HepG2 (cell line): ENCODE results near the gene MRPL37. TPM values are rescaled to one million over a fixed set of nuclear protein-coding genes. Genes with fewer than 3 reads are reported as not detected.

ENCODE experiments used
- ATAC-seq: fragments of 200-7000 bp; cut with Tn5 transposase; 3 replicates; pipeline ENCODE4 v1.9.1; 2020; ENCODE audit warnings: mild to moderate bottlenecking, moderate library complexity
- BruUV-seq: library from RNA; stranded (reverse); fragments of 400-500 nt; replicated peaks from 2 replicates; lab custom pipeline; 2021; lab: Mats Ljungman, UMichigan
- CTCF ChIA-PET: fragments of 300-600 bp; formaldehyde crosslinking; extraction: SDS; loops from one replicate; lab custom pipeline; 2021; ENCODE audit warnings: low total read pairs, inconsistent platforms, low intra/inter-chr PET ratio; lab: Yijun Ruan, JAX
- POLR2A ChIA-PET: fragments of 350-600 bp; sonication (Branson Sonifier 250); formaldehyde crosslinking; loops from one replicate; lab custom pipeline; 2020; ENCODE audit warnings: antibody characterized with exemption, inconsistent platforms; lab: Yijun Ruan, JAX
- DNase-seq: peaks from one replicate; pipeline ENCODE4 v3.0.0-alpha.2; 2015; ENCODE audit warnings: low spot score
- FAIRE-seq: peaks from 3 replicates; lab custom pipeline; 2011; peaks lifted over from hg19 to GRCh38; lab: Jason Lieb, UNC
- H2AFZ ChIP-seq: one replicate; pipeline ENCODE4 v1.6.1; 2011; ENCODE audit warnings: low read length, inconsistent platforms
- H3K27ac ChIP-seq: fragments of 300-600 bp; 3 replicates; pipeline ENCODE4 v1.8.0; 2011; ENCODE audit warnings: mixed run types, mild to moderate bottlenecking, mixed read lengths, low read length, inconsistent platforms; ENCODE audit not compliant: insufficient read depth; ENCODE audit errors: extremely low read length
- H3K27me3 ChIP-seq, 2 experiments: fragments of 200-600 bp in 1 of 2; 2 replicates in 1 of 2; 3 replicates in 1 of 2; pipeline versions ENCODE4 v1.6.0 to v1.8.0; 2011; ENCODE audit warnings: low read length in 2 of 2, mild to moderate bottlenecking in 2 of 2, moderate library complexity in 2 of 2, inconsistent platforms in 1 of 2; ENCODE audit not compliant: insufficient read depth in 2 of 2, control insufficient read depth in 1 of 2
- H3K36me3 ChIP-seq, 2 experiments: fragments of 200-600 bp in 1 of 2; replicated peaks in 1 of 2; 2 replicates in 1 of 2; 3 replicates in 1 of 2; pipeline versions ENCODE4 v1.5.1 to v1.8.0; 2011; ENCODE audit warnings: low read length in 2 of 2, inconsistent platforms in 1 of 2; ENCODE audit not compliant: insufficient read depth in 2 of 2, control insufficient read depth in 1 of 2
- H3K4me1 ChIP-seq: 2 replicates; pipeline ENCODE4 v1.5.1; 2012; ENCODE audit warnings: low read length, inconsistent platforms; ENCODE audit not compliant: insufficient read depth
- H3K4me2 ChIP-seq: 2 replicates; pipeline ENCODE4 v1.6.0; 2011; ENCODE audit warnings: low read depth, low read length, inconsistent platforms
- H3K4me3 ChIP-seq, 3 experiments: fragments of 200-600 bp in 1 of 3; sonication (generic), shearing (Covaris generic) in 1 of 3; replicated peaks in 1 of 3; 2 replicates each; pipeline ENCODE4 v1.5.1; 2011 to 2016; ENCODE audit warnings: low read length in 3 of 3, inconsistent platforms in 2 of 3, low read depth in 2 of 3, mild to moderate bottlenecking in 2 of 3, control low read depth in 1 of 3, mixed read lengths in 1 of 3; ENCODE audit not compliant: insufficient read depth in 1 of 3
- H3K79me2 ChIP-seq: one replicate; pipeline ENCODE4 v1.6.1; 2011; ENCODE audit warnings: low read length, inconsistent platforms; ENCODE audit not compliant: insufficient read depth
- H3K9ac ChIP-seq: 2 replicates; pipeline ENCODE4 v1.6.0; 2011; ENCODE audit warnings: mild to moderate bottlenecking, low read depth, low read length, inconsistent platforms; ENCODE audit not compliant: insufficient read depth
- H3K9me3 ChIP-seq: 2 replicates; pipeline ENCODE4 v1.5.1; 2012; ENCODE audit warnings: mild to moderate bottlenecking, low read length
- H4K20me1 ChIP-seq: 2 replicates; pipeline ENCODE4 v1.6.0; 2011; ENCODE audit warnings: inconsistent platforms, mild to moderate bottlenecking, low read length, moderate library complexity; ENCODE audit not compliant: insufficient read depth
- MATR3 ChIP-seq: sonication (generic); formaldehyde crosslinking; IDR thresholded peaks from 2 replicates; pipeline ENCODE4 v1.4.0; 2020; ENCODE audit warnings: missing genetic modification reagents
- MTA1 ChIP-seq: sonication (generic); formaldehyde crosslinking; IDR thresholded peaks from 2 replicates; pipeline ENCODE4 v1.4.0; 2020; ENCODE audit warnings: missing genetic modification reagents, mild to moderate bottlenecking, borderline replicate concordance
- SIX4 ChIP-seq: sonication (generic); formaldehyde crosslinking; IDR thresholded peaks from 2 replicates; pipeline ENCODE4 v1.4.0; 2020; ENCODE audit warnings: missing genetic modification reagents
- SP2 ChIP-seq: sonication (generic); formaldehyde crosslinking; IDR thresholded peaks from 2 replicates; pipeline ENCODE4 v1.5.1; 2020; ENCODE audit warnings: mild to moderate bottlenecking, missing genetic modification reagents
- ZNF563 ChIP-seq: sonication (generic); formaldehyde crosslinking; IDR thresholded peaks from 2 replicates; pipeline ENCODE4 v1.8.0; 2022; ENCODE audit warnings: mild to moderate bottlenecking, moderate library complexity, missing genetic modification reagents
- ZNF780A ChIP-seq: sonication (generic); formaldehyde crosslinking; IDR thresholded peaks from 2 replicates; pipeline ENCODE4 v1.8.0; 2022; ENCODE audit warnings: mild to moderate bottlenecking, missing genetic modification reagents, moderate library complexity
- ZSCAN12 ChIP-seq: sonication (generic); formaldehyde crosslinking; IDR thresholded peaks from 2 replicates; pipeline ENCODE4 v1.9.0; 2021; ENCODE audit warnings: mild to moderate bottlenecking, missing genetic modification reagents
- WGBS: methylation state at CpG from one replicate; pipeline ENCODE4 v1.1.6; 2017; ENCODE audit warnings: low lambda C conversion rate; 5-methylcytosine and 5-hydroxymethylcytosine counted together
- in situ Hi-C: cut with HindIII; loops from 2 replicates; pipeline ENCODE4 v1.10.0; 2017; ENCODE audit warnings: low pct_unique_long_range_greater_than_20kb; ENCODE audit not compliant: extremely low pct_ligation_motif_present
- intact Hi-C: fragments of 100-400 bp; cut with micrococcal nuclease; formaldehyde crosslinking; loops from one replicate; pipeline ENCODE4 v1.10.0; 2022; ENCODE audit not compliant: unreplicated experiment
- polyA plus RNA-seq, 8 experiments: library from polyadenylated mRNA; depleted of rRNA in 3 of 8; stranded (reverse) in 7 of 8; unstranded in 1 of 8; fragments of >200 nt; fragmentation: Illumina TruSeq in 4 of 8; extraction: Trizol in 4 of 8; gene quantifications; 2 replicates each; pipeline versions ENCODE4 v1.2.1 to v1.2.3, GENCODE V29; 2011 to 2016; ENCODE audit warnings: low read depth in 4 of 8, missing spikeins in 1 of 8, mixed read lengths in 1 of 8; ENCODE audit not compliant: insufficient read depth in 1 of 8
- total RNA-seq, 5 experiments: library from RNA; depleted of rRNA; stranded (reverse); fragments of >200 nt; fragmentation: Illumina TruSeq; extraction: Trizol; gene quantifications; 2 replicates each; pipeline ENCODE4 v1.2.3, GENCODE V29; 2016; ENCODE audit warnings: low read depth in 1 of 5
- TF ChIP-seq, protein P1 (sequence below): sonication (generic); formaldehyde crosslinking; IDR thresholded peaks from 2 replicates; pipeline ENCODE4 v1.5.1; 2020; ENCODE audit warnings: missing genetic modification reagents, mild to moderate bottlenecking, borderline replicate concordance
- TF ChIP-seq, protein P2 (sequence below): sonication (generic); formaldehyde crosslinking; IDR thresholded peaks from 2 replicates; pipeline ENCODE4 v1.5.1; 2020; ENCODE audit warnings: missing genetic modification reagents, mild to moderate bottlenecking, borderline replicate concordance

MRPL37 gene
- total and polyA plus RNA-seq, 2 of the 13 experiments (the other 11 are each of a cell fraction or from before 2014, with no cell fraction given), result 31.7 to 127 TPM

DNA sequence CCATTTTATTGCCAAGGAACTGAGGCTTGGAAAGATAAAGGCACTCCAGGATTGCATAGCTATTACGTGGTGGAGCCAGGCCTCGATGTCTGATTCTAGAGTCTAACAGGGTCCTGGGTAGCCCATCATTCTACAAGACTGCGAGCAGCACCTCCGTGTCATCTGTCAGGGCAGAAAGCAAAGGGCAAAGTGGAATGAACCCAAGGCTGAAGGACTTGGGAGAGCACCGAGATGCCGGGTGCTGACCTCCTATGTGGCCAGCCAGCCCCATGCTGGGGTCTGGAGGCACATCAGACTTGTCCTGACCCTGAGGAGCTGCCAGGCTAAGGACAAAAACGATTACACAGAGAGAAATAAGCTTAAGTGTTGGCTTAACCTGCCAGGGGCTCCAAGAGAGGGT is 62.3 kb downstream of the MRPL37 start:
- no peaks in the 10 kb centered on the region; a peak in 1 of 5 replicates for H3K27me3 ChIP-seq
- no peak overlapping the region for H3K4me3 ChIP-seq
- H3K27ac ChIP-seq, result no peak overlapping the region
- no peak for FAIRE-seq
- intact Hi-C loops, result no loop called here
- H4K20me1 ChIP-seq, result no peaks in the 10 kb centered on the region
- in situ Hi-C loops, result no loop called here
- H3K4me2 ChIP-seq, result no peak overlapping the region
- H3K9me3 ChIP-seq, result no peaks in the 10 kb centered on the region
- no peak for DNase-seq
- H2AFZ ChIP-seq, result no peak overlapping the region
- no peaks in the 10 kb centered on the region for H3K79me2 ChIP-seq
- POLR2A ChIA-PET, result no interaction called here
- 89% methylated on average over 7 of the region's 7 CpGs for WGBS
- TF ChIP-seq MTA1 (CRISPR knock-in tag) (no peak), ZNF780A (no peak), SP2 (CRISPR knock-in tag) (no peak), ZNF563 (no peak), MATR3 (CRISPR knock-in tag) (no peak), ZSCAN12 (no peak), SIX4 (no peak)
- TF ChIP-seq, protein P1, sequence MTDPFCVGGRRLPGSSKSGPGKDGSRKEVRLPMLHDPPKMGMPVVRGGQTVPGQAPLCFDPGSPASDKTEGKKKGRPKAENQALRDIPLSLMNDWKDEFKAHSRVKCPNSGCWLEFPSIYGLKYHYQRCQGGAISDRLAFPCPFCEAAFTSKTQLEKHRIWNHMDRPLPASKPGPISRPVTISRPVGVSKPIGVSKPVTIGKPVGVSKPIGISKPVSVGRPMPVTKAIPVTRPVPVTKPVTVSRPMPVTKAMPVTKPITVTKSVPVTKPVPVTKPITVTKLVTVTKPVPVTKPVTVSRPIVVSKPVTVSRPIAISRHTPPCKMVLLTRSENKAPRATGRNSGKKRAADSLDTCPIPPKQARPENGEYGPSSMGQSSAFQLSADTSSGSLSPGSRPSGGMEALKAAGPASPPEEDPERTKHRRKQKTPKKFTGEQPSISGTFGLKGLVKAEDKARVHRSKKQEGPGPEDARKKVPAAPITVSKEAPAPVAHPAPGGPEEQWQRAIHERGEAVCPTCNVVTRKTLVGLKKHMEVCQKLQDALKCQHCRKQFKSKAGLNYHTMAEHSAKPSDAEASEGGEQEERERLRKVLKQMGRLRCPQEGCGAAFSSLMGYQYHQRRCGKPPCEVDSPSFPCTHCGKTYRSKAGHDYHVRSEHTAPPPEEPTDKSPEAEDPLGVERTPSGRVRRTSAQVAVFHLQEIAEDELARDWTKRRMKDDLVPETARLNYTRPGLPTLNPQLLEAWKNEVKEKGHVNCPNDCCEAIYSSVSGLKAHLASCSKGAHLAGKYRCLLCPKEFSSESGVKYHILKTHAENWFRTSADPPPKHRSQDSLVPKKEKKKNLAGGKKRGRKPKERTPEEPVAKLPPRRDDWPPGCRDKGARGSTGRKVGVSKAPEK (CRISPR knock-in tag), result no peak
- TF ChIP-seq, protein P2, sequence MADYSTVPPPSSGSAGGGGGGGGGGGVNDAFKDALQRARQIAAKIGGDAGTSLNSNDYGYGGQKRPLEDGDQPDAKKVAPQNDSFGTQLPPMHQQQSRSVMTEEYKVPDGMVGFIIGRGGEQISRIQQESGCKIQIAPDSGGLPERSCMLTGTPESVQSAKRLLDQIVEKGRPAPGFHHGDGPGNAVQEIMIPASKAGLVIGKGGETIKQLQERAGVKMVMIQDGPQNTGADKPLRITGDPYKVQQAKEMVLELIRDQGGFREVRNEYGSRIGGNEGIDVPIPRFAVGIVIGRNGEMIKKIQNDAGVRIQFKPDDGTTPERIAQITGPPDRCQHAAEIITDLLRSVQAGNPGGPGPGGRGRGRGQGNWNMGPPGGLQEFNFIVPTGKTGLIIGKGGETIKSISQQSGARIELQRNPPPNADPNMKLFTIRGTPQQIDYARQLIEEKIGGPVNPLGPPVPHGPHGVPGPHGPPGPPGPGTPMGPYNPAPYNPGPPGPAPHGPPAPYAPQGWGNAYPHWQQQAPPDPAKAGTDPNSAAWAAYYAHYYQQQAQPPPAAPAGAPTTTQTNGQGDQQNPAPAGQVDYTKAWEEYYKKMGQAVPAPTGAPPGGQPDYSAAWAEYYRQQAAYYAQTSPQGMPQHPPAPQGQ (CRISPR knock-in tag), result no peak
- peaks cover 20% of the 10 kb centered on the region for H3K4me1 ChIP-seq
- CTCF ChIA-PET, result no interaction called here
- BruUV-seq, result no TSS peak
- no peak overlapping the region for H3K9ac ChIP-seq
- ATAC-seq, result no peak
- peaks cover 0 to 3% of the 10 kb centered on the region in 2 experiments; a peak in 3 of 5 replicates for H3K36me3 ChIP-seq
